ENCODE measurements around the gene NR2F6.
A peak's percentile ranks its signal among the peaks of the same experiment; 100 is the strongest.

NR2F6 gene

GRCh38 chr19:17245535-17245984, at the start of gene NR2F6:
TSS of gene NR2F6 (minus strand) at chr19:17245919. CDS start at chr19:17245220, 699 bp downstream.
- Histone ChIP-seq H3K9ac (ENCODE audit: low read length in 2 of 2) (peak within 1 kb of the TSS; percentile 74 to 78), H3K9me3 (ENCODE audit: control insufficient read depth in 2 of 2, low read length in 2 of 2) (no peaks in the 10 kb centered on the region), H3K27ac (ENCODE audit: low read length) (peak within 1 kb of the TSS; percentile 71), H3K36me3 (ENCODE audit: control insufficient read depth in 2 of 2, insufficient read depth in 2 of 2, low read length in 2 of 2) (peaks cover 0 to 5% of the 10 kb centered on the region in 2 donors), H3K4me1 (ENCODE audit: control insufficient read depth, insufficient read depth, low read length) (peaks cover 35% of the 10 kb centered on the region), H3K4me3 (ENCODE audit: low read length in 2 of 2) (peak within 1 kb of the TSS; percentile 79 to 88), H3K27me3 (ENCODE audit: control insufficient read depth in 1 of 2, insufficient read depth in 2 of 2, low read length in 2 of 2) (no peaks in the 10 kb centered on the region)

DNA sequence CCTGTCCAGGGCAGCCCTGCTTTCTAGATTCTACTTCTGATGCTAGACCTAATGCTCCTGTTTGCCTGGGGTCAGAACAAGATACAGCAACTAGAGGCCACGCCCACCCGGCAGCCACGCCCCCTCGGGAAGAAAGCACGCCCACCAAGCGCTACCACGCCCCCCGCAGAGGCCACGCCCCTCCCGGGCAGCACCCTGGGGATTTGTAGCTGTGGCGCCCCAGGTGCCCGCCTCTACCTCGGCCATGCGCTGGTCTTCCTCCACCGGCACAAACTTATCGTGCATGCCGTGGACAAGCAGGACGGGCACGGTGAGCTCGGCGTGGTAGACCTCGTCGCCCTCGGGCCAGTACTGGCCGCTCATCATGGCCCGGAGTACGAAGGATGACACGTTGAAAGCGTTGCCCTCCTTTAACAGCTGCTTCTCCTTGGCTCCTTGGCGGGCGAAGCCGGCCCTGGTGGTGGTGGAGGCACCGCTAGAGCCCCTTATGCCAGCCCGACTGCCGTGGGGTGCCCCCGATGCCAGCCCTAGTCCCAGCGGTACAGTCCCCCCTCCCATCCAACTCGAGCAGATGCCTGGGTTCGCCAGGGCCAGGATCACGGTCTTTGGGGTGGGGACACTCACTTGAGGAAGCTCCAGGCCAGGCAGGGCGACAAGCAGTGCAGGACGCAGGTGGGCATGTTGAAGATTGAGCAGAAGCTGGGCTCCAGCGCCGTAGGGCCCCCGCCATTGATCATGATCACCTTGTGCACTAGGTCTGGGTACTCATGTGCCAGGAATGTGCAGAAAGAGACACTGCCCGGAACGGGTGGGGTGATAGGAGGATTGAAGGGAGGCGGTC, 48.6 kb upstream of the NR2F6 start:
- H3K36me3 ChIP-seq (ENCODE audit: control insufficient read depth in 2 of 2, insufficient read depth in 2 of 2, low read length in 2 of 2) = peaks cover 3 to 10% of the 10 kb centered on the region in 2 donors
- peaks cover 9% of the 10 kb centered on the region for H3K4me1 ChIP-seq (ENCODE audit: control insufficient read depth, insufficient read depth, low read length)
- H3K9me3 ChIP-seq (ENCODE audit: control insufficient read depth in 2 of 2, low read length in 2 of 2) = no peaks in the 10 kb centered on the region
- H3K27me3 ChIP-seq (ENCODE audit: control insufficient read depth in 1 of 2, insufficient read depth in 2 of 2, low read length in 2 of 2) = no peaks in the 10 kb centered on the region
- H3K27ac ChIP-seq (ENCODE audit: low read length) = no peak overlapping the region
- H3K9ac ChIP-seq (ENCODE audit: low read length in 2 of 2) = no peak overlapping the region
- H3K4me3 ChIP-seq (ENCODE audit: low read length in 2 of 2) = no peak overlapping the region

GRCh38 chr19:17293605-17294004, 47.9 kb upstream of the NR2F6 start:
- Histone ChIP-seq H3K27me3 (ENCODE audit: control insufficient read depth in 1 of 2, insufficient read depth in 2 of 2, low read length in 2 of 2) (no peaks in the 10 kb centered on the region), H3K4me3 (ENCODE audit: low read length in 2 of 2) (no peak overlapping the region), H3K27ac (ENCODE audit: low read length) (no peak overlapping the region), H3K4me1 (ENCODE audit: control insufficient read depth, insufficient read depth, low read length) (peaks cover 9% of the 10 kb centered on the region), H3K9ac (ENCODE audit: low read length in 2 of 2) (no peak overlapping the region), H3K9me3 (ENCODE audit: control insufficient read depth in 2 of 2, low read length in 2 of 2) (no peaks in the 10 kb centered on the region), H3K36me3 (ENCODE audit: control insufficient read depth in 2 of 2, insufficient read depth in 2 of 2, low read length in 2 of 2) (peaks cover 3 to 8% of the 10 kb centered on the region in 2 donors)

- H3K4me3 ChIP-seq (ENCODE audit: low read length in 2 of 2) = peak overlapping the region; percentile 49 to 71
- peaks cover 9% of the 10 kb centered on the region for H3K4me1 ChIP-seq (ENCODE audit: control insufficient read depth, insufficient read depth, low read length)
- H3K36me3 ChIP-seq (ENCODE audit: control insufficient read depth in 2 of 2, insufficient read depth in 2 of 2, low read length in 2 of 2) = peaks cover 0 to 4% of the 10 kb centered on the region in 2 donors
- no peaks in the 10 kb centered on the region for H3K9me3 ChIP-seq (ENCODE audit: control insufficient read depth in 2 of 2, low read length in 2 of 2)
- H3K9ac ChIP-seq (ENCODE audit: low read length in 2 of 2) = peak overlapping the region in 1 of 2 donors; percentile 36
- no peaks in the 10 kb centered on the region for H3K27me3 ChIP-seq (ENCODE audit: control insufficient read depth in 1 of 2, insufficient read depth in 2 of 2, low read length in 2 of 2)
- H3K27ac ChIP-seq (ENCODE audit: low read length) = no peak overlapping the region
Measured at GRCh38 chr19:17292301-17293074, 46.8 kb upstream of the NR2F6 start.

- H3K27ac ChIP-seq (ENCODE audit: low read length) = no peak overlapping the region
- H3K36me3 ChIP-seq (ENCODE audit: control insufficient read depth in 2 of 2, insufficient read depth in 2 of 2, low read length in 2 of 2) = peaks cover 0 to 1% of the 10 kb centered on the region in 2 donors
- no peaks in the 10 kb centered on the region for H3K27me3 ChIP-seq (ENCODE audit: control insufficient read depth in 1 of 2, insufficient read depth in 2 of 2, low read length in 2 of 2)
- peaks cover 9% of the 10 kb centered on the region for H3K4me1 ChIP-seq (ENCODE audit: control insufficient read depth, insufficient read depth, low read length)
- no peaks in the 10 kb centered on the region for H3K9me3 ChIP-seq (ENCODE audit: control insufficient read depth in 2 of 2, low read length in 2 of 2)
- H3K9ac ChIP-seq (ENCODE audit: low read length in 2 of 2) = no peak overlapping the region
- no peak overlapping the region for H3K4me3 ChIP-seq (ENCODE audit: low read length in 2 of 2)
Measured at GRCh38 chr19:17289489-17289888, 43.8 kb upstream of the NR2F6 start.

- Histone ChIP-seq H3K4me3 (ENCODE audit: low read length in 2 of 2) (no peak overlapping the region), H3K4me1 (ENCODE audit: control insufficient read depth, insufficient read depth, low read length) (peaks cover 13% of the 10 kb centered on the region), H3K27ac (ENCODE audit: low read length) (no peak overlapping the region), H3K27me3 (ENCODE audit: control insufficient read depth in 1 of 2, insufficient read depth in 2 of 2, low read length in 2 of 2) (peaks cover 4 to 12% of the 10 kb centered on the region in 2 donors), H3K9me3 (ENCODE audit: control insufficient read depth in 2 of 2, low read length in 2 of 2) (no peaks in the 10 kb centered on the region), H3K36me3 (ENCODE audit: control insufficient read depth in 2 of 2, insufficient read depth in 2 of 2, low read length in 2 of 2) (no peaks in the 10 kb centered on the region), H3K9ac (ENCODE audit: low read length in 2 of 2) (no peak overlapping the region)
Measured at GRCh38 chr19:17286752-17287151, 41.0 kb upstream of the NR2F6 start.

DNA sequence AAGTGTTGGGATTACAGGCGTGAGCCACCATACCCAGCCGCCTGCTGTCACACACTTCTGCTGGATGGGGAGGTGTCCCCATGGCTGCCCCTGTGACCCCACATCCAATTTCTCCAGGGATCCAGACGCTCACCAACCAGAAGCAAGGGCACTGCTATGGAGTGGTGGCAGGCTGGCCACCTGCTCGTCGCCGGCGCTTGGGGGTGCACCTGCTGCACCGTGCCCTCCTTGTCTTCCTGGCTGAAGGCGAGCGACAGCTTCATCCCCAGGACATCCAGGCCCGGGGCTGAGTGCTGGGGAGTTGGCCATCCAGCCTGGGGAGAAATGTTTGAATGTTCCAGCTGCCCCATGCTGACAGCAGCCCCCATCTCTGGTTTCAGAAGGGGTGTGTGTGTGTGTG, 40.5 kb upstream of the NR2F6 start:
- Histone ChIP-seq H3K27me3 (ENCODE audit: control insufficient read depth in 1 of 2, insufficient read depth in 2 of 2, low read length in 2 of 2) (peaks cover 8 to 17% of the 10 kb centered on the region in 2 donors), H3K9me3 (ENCODE audit: control insufficient read depth in 2 of 2, low read length in 2 of 2) (no peaks in the 10 kb centered on the region), H3K4me1 (ENCODE audit: control insufficient read depth, insufficient read depth, low read length) (peaks cover 17% of the 10 kb centered on the region), H3K27ac (ENCODE audit: low read length) (no peak overlapping the region), H3K36me3 (ENCODE audit: control insufficient read depth in 2 of 2, insufficient read depth in 2 of 2, low read length in 2 of 2) (no peaks in the 10 kb centered on the region), H3K4me3 (ENCODE audit: low read length in 2 of 2) (no peak overlapping the region), H3K9ac (ENCODE audit: low read length in 2 of 2) (no peak overlapping the region)

DNA sequence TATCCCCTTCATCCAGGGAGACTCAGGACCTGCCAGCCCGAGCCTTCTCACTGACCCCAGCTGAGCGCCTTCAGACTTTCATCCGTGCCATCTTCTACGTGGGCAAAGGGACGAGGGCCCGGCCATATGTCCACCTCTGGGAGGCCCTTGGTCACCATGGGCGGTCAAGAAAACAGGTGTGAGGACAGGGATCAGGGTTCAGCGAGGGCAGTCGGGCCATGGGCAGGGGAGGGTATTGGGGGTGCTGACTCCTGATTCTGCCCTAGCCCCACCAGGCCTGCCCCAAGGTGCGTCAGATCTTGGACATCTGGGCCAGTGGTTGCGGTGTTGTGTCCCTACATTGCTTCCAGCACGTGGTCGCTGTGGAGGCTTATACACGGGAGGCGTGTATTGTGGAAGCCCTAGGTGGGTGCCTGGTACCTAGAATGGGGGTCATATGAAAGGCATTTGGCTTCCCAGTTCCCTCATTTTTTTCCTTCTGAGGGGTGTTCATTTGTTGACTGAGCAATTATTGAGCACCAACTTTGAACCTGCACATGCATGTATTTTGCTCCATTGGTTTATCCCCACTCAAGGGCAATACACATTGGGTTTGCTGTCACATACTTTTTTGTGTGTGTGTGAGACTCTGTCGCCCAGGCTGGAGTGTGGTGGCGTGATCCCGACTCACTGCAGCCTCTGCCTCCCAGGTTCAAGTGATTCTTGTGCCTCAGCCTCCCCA, 39.9 kb upstream of the NR2F6 start:
- Histone ChIP-seq H3K9ac (ENCODE audit: low read length in 2 of 2) (no peak overlapping the region), H3K36me3 (ENCODE audit: control insufficient read depth in 2 of 2, insufficient read depth in 2 of 2, low read length in 2 of 2) (no peaks in the 10 kb centered on the region), H3K4me1 (ENCODE audit: control insufficient read depth, insufficient read depth, low read length) (peaks cover 17% of the 10 kb centered on the region), H3K9me3 (ENCODE audit: control insufficient read depth in 2 of 2, low read length in 2 of 2) (no peaks in the 10 kb centered on the region), H3K27me3 (ENCODE audit: control insufficient read depth in 1 of 2, insufficient read depth in 2 of 2, low read length in 2 of 2) (peaks cover 8 to 18% of the 10 kb centered on the region in 2 donors), H3K4me3 (ENCODE audit: low read length in 2 of 2) (no peak overlapping the region), H3K27ac (ENCODE audit: low read length) (no peak overlapping the region)

GRCh38 chr19:17283504-17283996, 37.8 kb upstream of the NR2F6 start:
- H3K4me3 ChIP-seq (ENCODE audit: low read length in 2 of 2) = no peak overlapping the region
- no peaks in the 10 kb centered on the region for H3K9me3 ChIP-seq (ENCODE audit: control insufficient read depth in 2 of 2, low read length in 2 of 2)
- H3K36me3 ChIP-seq (ENCODE audit: control insufficient read depth in 2 of 2, insufficient read depth in 2 of 2, low read length in 2 of 2) = peaks cover 0 to 3% of the 10 kb centered on the region in 2 donors
- peaks cover 8 to 18% of the 10 kb centered on the region in 2 donors for H3K27me3 ChIP-seq (ENCODE audit: control insufficient read depth in 1 of 2, insufficient read depth in 2 of 2, low read length in 2 of 2)
- H3K9ac ChIP-seq (ENCODE audit: low read length in 2 of 2) = no peak overlapping the region
- H3K4me1 ChIP-seq (ENCODE audit: control insufficient read depth, insufficient read depth, low read length) = peaks cover 17% of the 10 kb centered on the region
- H3K27ac ChIP-seq (ENCODE audit: low read length) = no peak overlapping the region

DNA sequence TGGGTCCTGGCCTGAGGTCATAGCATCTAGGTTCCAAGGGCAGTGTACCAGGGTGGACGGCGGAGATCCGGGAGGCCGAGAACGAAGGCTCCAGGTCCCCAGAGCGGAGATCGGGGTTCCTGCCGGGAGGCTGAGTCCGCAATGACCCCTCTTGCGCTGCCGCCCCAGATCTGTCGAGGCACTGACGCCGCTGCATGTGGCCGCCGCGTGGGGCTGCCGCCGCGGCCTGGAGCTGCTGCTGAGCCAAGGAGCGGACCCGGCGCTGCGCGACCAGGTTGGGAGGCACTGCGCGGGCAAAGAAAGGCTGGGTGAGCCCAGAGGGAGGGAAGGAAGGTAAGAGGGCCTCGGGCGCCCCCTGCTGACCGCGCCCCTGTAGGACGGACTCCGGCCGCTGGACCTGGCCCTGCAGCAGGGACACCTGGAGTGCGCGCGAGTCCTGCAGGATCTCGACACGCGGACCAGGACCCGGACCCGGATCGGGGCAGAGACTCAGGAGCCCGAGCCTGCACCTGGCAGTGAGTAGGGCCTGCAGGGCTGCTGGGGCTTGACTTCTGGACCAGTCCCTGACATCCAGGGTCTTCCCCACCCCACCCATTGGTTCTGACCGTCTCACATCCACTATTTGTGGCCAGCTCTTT, 36.9 kb upstream of the NR2F6 start:
- H3K9ac ChIP-seq (ENCODE audit: low read length in 2 of 2) = no peak overlapping the region

More for the DNA sequence above, 36.9 kb upstream of the NR2F6 start:
- H3K4me3 ChIP-seq (ENCODE audit: low read length in 2 of 2) = peak overlapping the region; percentile 40 to 69
- H3K27me3 ChIP-seq (ENCODE audit: control insufficient read depth in 1 of 2, insufficient read depth in 2 of 2, low read length in 2 of 2) = peaks cover 8 to 18% of the 10 kb centered on the region in 2 donors
- no peak overlapping the region for H3K27ac ChIP-seq (ENCODE audit: low read length)
- no peaks in the 10 kb centered on the region for H3K9me3 ChIP-seq (ENCODE audit: control insufficient read depth in 2 of 2, low read length in 2 of 2)
- peaks cover 17% of the 10 kb centered on the region for H3K4me1 ChIP-seq (ENCODE audit: control insufficient read depth, insufficient read depth, low read length)
- peaks cover under 1 to 4% of the 10 kb centered on the region in 2 donors for H3K36me3 ChIP-seq (ENCODE audit: control insufficient read depth in 2 of 2, insufficient read depth in 2 of 2, low read length in 2 of 2)
